Measurements from ENCODE around the gene PARP12. TPM values are rescaled to one million over a fixed set of nuclear protein-coding genes. Genes with fewer than 3 reads are reported as not detected.

PARP12 gene
- total and polyA plus RNA-seq, 8 donors = 29.4 to 68.2 (median 33.5) TPM

DNA sequence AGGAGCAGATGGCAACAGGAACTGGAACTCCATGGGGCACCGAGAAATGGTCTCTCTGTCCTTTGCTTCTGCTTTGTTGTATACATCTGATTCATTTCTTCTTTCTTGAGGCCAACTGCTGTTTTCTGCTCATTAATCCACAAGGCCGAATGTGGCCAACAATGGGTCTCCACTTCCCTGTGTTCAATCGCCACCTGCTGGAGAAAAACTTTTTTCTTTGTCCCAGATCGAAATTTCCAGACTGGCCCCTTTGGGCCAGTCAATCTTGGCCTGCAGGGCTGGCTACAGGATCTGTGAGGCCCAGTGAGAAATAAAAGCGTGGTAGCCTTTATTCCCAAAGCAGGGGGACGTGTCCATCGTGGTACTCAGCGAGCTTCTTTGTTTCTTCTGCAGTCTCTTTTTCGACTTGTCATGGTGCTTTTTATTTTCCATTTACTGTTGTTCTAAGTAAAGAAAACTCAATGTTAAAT, 58.8 kb downstream of the PARP12 start:
- DNase-seq (peak in 1 of 4 donors; percentile 53), ATAC-seq (peak; percentile 50)
- H3K36me3 ChIP-seq = peaks cover 0 to 12% of the 10 kb centered on the region in 2 donors
- no peak overlapping the region for H3K4me3 ChIP-seq
- no peaks in the 10 kb centered on the region for H3K4me1 ChIP-seq
- TF ChIP-seq, protein P1, sequence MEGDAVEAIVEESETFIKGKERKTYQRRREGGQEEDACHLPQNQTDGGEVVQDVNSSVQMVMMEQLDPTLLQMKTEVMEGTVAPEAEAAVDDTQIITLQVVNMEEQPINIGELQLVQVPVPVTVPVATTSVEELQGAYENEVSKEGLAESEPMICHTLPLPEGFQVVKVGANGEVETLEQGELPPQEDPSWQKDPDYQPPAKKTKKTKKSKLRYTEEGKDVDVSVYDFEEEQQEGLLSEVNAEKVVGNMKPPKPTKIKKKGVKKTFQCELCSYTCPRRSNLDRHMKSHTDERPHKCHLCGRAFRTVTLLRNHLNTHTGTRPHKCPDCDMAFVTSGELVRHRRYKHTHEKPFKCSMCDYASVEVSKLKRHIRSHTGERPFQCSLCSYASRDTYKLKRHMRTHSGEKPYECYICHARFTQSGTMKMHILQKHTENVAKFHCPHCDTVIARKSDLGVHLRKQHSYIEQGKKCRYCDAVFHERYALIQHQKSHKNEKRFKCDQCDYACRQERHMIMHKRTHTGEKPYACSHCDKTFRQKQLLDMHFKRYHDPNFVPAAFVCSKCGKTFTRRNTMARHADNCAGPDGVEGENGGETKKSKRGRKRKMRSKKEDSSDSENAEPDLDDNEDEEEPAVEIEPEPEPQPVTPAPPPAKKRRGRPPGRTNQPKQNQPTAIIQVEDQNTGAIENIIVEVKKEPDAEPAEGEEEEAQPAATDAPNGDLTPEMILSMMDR (IDR thresholded peaks at IDR 0.05) = peak; percentile 25 to 31
- H3K9me3 ChIP-seq = no peaks in the 10 kb centered on the region
- H3K27me3 ChIP-seq = no peaks in the 10 kb centered on the region
- intact Hi-C loops (cut with DNase I) = loop anchor here (5.0 to 10.0 kb wide), 3 partner anchors 227 to 389 kb away; partner anchors contain the start of gene HIPK2 (in 2 of the 2)
- H3K27ac ChIP-seq = no peak overlapping the region

DNA sequence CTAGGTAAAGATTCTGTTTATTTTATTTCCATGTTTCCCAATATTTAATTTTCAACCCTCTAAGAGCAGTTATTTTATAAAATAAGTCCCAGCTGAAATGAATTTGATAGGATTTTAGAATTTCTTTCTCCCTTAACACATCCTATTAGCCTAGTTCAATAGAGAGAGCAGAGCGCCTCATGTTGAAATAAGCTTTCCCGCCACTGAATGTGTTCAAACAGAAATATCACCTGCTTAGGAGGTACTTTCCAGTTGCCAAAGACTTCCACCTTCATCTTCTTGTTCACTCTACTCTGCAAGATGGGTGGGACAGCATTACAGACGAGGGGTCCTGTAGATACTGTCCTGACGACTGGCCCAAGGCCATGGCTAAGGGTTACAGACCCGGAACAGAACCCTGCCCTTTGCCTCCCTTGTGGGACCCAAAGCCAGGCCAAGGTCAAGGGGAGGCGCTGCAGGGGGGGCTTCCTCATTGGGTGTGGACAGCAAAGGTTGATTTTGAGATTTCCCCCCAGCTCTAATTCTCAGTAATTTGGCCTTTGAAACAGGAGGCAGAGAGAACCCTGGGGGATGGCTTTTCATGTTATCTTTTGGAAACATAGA, 62.0 kb downstream of the PARP12 start:
- H3K4me3 ChIP-seq = no peak overlapping the region
- no peak for ATAC-seq
- H3K36me3 ChIP-seq = no peaks in the 10 kb centered on the region
- no peaks in the 10 kb centered on the region for H3K9me3 ChIP-seq
- H3K27me3 ChIP-seq = no peaks in the 10 kb centered on the region
- TF ChIP-seq, protein P1 (IDR thresholded peaks at IDR 0.05) = no peak
- intact Hi-C loops (cut with DNase I) = loop anchor here (5.0 to 10.0 kb wide), 3 partner anchors 223 to 386 kb away; partner anchors contain the start of gene HIPK2 (in 2 of the 2)
- no peak for DNase-seq
- H3K4me1 ChIP-seq = no peaks in the 10 kb centered on the region
- H3K27ac ChIP-seq = no peak overlapping the region

DNA sequence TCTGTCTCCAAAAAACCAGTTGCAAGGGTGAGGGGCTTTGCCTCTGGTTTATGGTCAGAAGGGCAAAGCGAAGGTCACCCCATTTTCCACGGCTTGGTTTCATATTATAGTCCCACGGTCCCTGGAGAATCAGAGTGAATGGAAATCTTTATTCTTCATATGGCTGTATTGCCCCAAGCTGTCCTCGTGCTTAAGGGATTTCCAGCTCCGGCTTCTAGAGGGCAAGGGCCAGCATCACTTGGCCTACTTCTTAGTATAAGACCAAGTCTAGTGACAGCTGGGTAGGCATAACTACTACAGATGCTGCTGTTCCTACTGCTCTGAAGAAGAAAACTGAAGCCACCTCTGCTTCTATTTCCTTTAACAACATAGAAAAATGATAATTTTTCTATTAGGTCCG, 63.2 kb downstream of the PARP12 start:
- no peak for ATAC-seq
- intact Hi-C loops (cut with DNase I) = loop anchor here in 1 of 2 donors (5.0 kb wide), 1 partner anchor 352 kb away; no protein-coding TSS in a partner anchor
- Histone ChIP-seq H3K36me3 (no peaks in the 10 kb centered on the region), H3K9me3 (no peaks in the 10 kb centered on the region), H3K27ac (no peak overlapping the region), H3K4me3 (no peak overlapping the region), H3K4me1 (no peaks in the 10 kb centered on the region), H3K27me3 (no peaks in the 10 kb centered on the region)
- DNase-seq = no peak
- TF ChIP-seq, protein P1 (IDR thresholded peaks at IDR 0.05) = no peak

DNA sequence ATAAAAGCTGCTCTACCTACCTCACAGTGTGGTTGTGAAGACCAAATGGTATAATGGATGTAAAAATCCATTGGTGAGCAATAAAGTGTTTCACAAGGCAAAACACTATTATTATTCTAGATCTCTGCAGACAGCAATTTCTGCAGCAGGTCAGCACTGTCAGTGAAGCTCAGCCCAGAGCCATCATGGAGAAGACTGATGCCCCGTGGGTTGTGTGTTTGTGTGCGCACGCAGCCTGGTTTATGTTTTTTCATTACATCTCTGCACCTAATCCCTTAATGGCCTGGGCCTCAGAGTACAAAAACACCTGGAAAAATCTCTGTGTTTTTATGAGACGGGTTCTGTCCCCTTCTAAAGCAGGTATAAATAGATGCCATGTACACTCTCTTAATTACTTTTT, 64.2 kb downstream of the PARP12 start:
- H3K4me3 ChIP-seq = no peak overlapping the region
- TF ChIP-seq, protein P1 (IDR thresholded peaks at IDR 0.05) = no peak
- H3K36me3 ChIP-seq = no peaks in the 10 kb centered on the region
- intact Hi-C loops (cut with DNase I) = loop anchor here in 1 of 2 donors (5.0 kb wide), 1 partner anchor 351 kb away; no protein-coding TSS in a partner anchor
- no peaks in the 10 kb centered on the region for H3K9me3 ChIP-seq
- ATAC-seq = no peak
- H3K27ac ChIP-seq = no peak overlapping the region
- H3K27me3 ChIP-seq = no peaks in the 10 kb centered on the region
- H3K4me1 ChIP-seq = no peaks in the 10 kb centered on the region
- DNase-seq = no peak
